DMS 273 treated with DMSO at 0.1 percent for 48 hours (cell line): ENCODE results near the gene ID1.

Experiments used
- DNase-seq: peaks from one replicate; lab custom pipeline; 2025; lab: John Stamatoyannopoulos, UW

The ID1 gene

GRCh38 chr20:31605031-31605901, at the start of gene ID1:
TSS of gene ID1 (plus strand) at chr20:31605289. CDS start at chr20:31605388, 99 bp downstream.
- peak; percentile 91 for DNase-seq

- DNase-seq = no peak
Measured at GRCh38 chr20:31559704-31560093, 45.4 kb upstream of the ID1 start.

GRCh38 chr20:31560094-31560745, 44.9 kb upstream of the ID1 start:
- peak; percentile 58 for DNase-seq

GRCh38 chr20:31560746-31561598, 44.1 kb upstream of the ID1 start:
- no peak for DNase-seq

- no peak for DNase-seq
Measured at GRCh38 chr20:31562241-31562640, 42.8 kb upstream of the ID1 start.

- DNase-seq = no peak
Measured at GRCh38 chr20:31564284-31564683, 40.8 kb upstream of the ID1 start.

GRCh38 chr20:31565699-31566318, 39.3 kb upstream of the ID1 start:
- DNase-seq = no peak

GRCh38 chr20:31566319-31566657, 38.8 kb upstream of the ID1 start:
- no peak for DNase-seq

GRCh38 chr20:31566658-31567379, 38.3 kb upstream of the ID1 start:
- no peak for DNase-seq

GRCh38 chr20:31567380-31567720, 37.7 kb upstream of the ID1 start:
- no peak for DNase-seq

- no peak for DNase-seq
Measured at GRCh38 chr20:31568041-31568731, 36.9 kb upstream of the ID1 start.

GRCh38 chr20:31568773-31569162, 36.3 kb upstream of the ID1 start:
- DNase-seq = no peak

- DNase-seq = no peak
Measured at GRCh38 chr20:31569163-31570020, 35.7 kb upstream of the ID1 start.

- no peak for DNase-seq
Measured at GRCh38 chr20:31570021-31570463, 35.0 kb upstream of the ID1 start.

GRCh38 chr20:31570735-31571617, 34.1 kb upstream of the ID1 start:
- peak; percentile 56 for DNase-seq

GRCh38 chr20:31572042-31572700, 32.9 kb upstream of the ID1 start:
- DNase-seq = peak; percentile 82

GRCh38 chr20:31572701-31573554, 32.2 kb upstream of the ID1 start:
- DNase-seq = peak; percentile 96
